Measurements from ENCODE around the gene XPC.
"Not testable (repeated sequence)": the region's sequence is repeated elsewhere in the genome, so short reads cannot be mapped to it uniquely, and the experiment has no call there.

XPC gene

DNA sequence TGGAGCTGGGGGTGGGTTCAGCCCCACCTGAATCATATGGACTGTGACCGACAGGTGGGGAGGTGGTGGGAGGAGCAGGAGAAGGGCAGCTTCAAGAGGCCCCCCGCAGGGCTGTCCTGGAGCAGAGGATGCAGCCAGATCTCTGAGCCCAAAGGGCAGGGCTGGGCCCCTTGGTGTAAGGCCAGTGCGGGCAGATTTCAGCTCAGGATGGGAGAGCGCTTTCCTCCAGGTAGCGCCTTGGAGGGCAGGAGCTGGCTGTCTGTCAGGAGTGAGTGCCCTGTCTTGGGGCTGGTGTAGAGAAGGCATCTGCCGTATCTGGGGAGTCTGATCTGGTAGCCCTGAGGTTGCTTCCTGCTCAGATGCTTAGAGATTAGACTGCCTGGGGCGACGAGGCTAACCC is 46.3 kb downstream of the XPC start:
- no peak for DNase-seq (ENCODE audit: low read depth)

DNA sequence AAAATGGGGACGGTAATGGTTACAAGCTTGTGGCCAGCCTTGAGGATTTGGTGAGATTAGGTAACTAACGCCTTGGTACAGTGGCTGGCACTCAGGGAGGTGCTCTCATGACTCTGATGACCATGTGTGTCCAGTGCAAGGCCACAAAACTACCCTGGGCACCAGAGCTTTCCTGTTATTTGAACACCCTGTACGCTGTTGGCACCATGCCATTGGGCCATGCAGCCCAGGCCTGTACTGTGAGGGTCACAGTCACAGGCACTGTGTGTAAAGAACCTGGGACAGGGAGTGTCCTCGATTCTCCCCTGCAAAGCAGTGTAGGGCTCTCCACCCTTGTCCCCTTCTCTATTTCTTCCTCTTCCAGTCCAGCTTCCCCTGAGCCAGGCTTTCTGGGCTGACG is 47.3 kb downstream of the XPC start:
- DNase-seq (ENCODE audit: low read depth): no peak

DNA sequence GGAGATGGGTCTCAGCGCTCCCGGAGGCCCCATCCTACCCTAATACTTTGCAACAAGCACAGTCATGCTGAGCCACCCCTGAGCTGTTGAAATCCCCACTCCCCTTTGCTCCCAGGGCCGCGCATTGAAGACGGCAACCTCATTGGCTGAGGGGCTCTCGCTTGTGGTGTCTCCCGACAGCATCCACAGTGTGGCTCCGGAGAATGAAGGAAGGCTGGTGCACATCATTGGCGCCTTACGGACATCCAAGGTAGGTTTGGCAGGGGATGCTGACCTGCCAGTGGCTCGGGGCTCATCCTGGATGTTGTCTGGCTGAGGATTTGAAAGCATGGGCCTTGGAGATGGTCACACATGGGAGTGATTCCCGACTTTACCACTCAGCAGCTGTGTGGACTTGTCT is 47.7 kb downstream of the XPC start:
- DNase-seq (ENCODE audit: low read depth): no peak

DNA sequence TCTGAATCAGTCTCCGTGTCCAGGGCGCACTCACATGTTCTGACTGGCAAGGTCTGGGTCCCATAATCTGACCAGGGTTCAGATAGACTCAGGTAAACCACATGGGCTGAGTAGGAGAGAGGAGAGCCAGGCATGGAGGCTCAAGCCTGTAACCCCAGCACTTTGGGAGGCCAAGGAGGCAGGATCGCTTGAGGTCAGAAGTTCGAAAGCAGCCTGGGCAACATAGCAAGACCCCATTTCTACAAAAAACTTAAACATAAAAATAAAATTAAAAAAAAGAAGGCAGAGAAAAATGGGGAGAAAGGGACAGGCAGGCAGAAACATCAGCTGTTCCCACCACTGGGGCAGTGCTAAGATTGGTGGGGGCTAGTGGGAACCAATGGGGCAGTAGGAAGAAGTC is 48.2 kb downstream of the XPC start:
- no peak for DNase-seq (ENCODE audit: low read depth)

- DNase-seq (ENCODE audit: low read depth): no peak
Observed at GRCh38 chr3:14129296-14129695, 49.1 kb downstream of the XPC start.

DNA sequence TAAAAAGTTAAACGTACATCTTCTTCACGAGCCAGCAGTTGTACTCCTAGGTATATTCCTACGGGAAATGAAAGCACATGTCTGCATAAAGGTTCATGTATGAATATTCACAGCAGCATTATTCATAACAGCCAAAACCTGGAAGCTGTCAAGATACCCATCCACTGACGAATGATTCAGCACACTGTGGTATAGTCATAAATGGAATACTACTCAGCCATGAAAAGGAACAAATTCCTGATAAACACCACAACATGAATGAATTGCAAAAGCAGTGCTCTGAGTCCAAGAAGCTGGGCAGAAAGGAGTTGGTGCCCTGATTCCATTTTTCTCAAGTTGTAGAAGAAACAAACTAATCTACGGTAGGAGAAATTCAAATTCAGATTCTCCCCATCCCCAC is 49.7 kb downstream of the XPC start:
- DNase-seq (ENCODE audit: low read depth): no peak

DNA sequence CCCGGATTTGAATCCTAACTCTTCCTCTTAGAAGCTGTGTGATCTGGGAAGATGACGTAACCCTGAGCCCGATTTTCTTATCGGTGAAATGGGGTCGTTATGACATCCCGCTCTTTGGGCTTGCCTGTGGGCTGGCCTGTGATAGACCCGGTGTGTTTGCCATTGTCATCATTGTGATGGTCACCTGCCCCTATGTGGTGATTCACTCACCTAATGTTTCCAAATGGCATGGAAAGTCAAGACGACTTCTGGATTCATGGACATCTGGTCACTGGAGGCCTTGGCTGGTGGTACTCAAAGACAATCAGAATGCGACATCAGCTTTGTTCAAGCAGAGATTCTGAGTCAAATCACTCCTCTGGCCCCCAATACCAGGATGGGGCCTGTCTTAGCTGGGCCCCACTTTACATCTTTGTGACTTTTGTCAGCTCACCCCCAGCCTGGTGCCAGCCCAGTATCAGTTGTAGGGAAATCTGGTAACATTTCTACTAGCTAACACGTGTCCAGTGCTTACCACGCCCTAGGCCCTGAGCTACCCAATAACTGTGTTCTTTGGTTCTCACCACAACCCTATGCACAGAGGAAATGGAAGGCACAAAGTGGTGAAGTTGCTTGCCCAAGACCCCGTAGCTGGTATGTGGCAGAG is 50.8 kb downstream of the XPC start:
- DNase-seq (ENCODE audit: low read depth): no peak

DNA sequence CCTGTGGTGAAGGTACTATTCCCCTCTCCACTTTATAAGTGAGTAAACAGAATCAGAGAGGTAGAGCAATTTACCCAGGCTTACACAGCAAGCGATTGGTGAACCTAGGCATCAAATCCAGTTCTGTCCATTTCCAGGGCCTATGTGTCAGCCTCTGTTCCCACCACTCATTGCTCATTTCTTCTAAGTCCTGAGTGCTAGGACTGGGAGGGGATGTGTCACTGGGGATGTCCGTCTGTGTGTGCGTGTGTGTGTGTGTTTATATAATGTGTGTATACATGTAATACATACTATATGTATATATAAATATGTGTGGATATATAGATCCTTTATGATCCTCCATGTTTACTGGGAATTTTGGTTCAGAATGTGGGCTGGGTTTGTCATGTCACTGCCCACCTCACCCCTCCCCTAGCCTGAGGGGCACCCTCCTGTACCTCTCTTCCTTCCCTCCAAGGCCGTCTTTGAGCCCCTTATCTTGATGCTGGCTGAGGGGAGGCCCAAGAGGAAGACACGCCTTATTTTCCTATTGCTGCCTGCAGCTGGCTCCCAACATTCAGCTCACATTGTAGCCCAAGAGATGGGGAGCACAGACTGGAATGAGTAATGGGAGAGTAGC is 51.4 kb downstream of the XPC start:
- DNase-seq (ENCODE audit: low read depth): no peak

DNA sequence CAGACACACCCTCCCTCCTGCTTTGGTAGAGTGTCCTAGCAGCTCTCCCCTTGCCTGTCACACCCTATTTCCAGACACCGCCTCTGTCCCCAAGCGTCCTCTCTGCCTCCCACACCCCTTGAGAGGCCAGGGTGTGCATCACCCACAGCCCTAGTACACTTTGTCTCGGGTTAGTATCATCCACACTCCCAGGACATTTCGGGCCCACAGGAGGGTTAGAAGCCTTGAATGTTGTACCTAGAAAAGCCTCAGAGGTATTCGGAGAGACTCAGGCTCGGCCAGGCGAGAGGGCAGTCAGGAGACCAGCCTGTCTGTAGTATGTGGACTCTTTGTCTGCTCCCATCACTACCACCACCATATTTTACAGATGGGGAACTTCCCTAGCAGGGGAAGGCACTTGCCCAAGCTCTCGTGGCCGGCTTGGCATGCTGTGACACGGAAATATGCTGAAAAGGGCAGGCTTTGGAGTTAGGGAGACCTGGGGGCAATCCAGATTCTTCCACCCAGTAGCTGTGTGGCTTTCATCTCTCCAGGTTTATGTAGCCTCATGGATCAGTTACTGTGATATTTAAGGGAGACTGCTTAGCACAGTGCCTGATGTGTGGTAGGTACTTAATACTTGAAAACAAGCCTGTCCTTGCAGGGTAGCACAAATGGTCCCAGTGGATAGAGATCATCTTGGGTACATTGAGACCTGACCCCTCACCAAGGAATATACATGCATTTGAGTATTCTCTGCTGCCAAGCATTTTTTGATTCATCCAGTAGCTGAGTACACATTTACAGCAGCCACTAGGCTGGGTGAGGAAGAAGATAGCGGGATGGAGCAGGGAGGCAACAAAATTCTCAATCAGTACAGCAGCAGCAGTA is 52.1 kb downstream of the XPC start:
- DNase-seq (ENCODE audit: low read depth): no peak

DNA sequence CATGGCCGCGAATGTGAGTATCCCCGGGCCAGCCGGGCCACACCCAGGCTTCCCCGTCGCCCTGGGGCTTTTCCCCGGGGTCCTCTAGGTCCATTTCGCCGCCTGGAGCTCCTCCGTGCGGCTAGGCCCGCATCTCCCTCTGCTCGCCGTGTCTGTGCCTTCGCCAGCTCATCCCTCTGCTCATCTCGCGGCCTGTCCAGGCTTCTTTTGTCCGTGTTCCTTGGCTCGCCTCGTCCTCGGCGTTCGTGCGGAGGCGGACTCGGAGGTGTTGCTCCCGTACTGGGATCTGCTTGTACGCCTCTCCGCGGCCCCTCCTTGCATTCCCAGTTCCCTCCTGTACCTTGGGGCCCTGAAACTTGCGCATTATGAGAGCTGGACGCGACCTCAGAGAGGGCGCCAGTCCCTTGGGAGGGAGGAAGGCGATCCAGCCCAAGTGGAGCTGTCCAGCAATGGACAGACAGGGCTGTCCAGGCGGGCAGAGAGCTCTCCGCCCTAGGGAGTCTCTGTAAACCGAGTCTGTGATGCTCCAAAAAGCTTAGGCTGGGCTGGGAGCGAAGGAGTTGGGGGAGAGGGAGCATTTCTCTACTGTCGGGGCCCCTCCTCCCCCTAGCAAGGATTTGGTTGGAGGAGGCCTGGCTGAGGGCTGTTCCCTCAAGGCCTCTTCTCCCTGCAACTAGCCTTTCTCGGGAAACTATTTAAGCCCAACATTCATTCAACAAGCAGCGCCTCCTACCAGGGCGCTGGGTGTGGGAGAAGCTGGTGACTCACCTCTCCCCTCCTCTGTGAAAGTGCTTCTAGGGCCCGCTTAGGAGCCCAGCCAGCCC is 53.0 kb downstream of the XPC start:
- peak; percentile 91 for DNase-seq (ENCODE audit: low read depth)

DNA sequence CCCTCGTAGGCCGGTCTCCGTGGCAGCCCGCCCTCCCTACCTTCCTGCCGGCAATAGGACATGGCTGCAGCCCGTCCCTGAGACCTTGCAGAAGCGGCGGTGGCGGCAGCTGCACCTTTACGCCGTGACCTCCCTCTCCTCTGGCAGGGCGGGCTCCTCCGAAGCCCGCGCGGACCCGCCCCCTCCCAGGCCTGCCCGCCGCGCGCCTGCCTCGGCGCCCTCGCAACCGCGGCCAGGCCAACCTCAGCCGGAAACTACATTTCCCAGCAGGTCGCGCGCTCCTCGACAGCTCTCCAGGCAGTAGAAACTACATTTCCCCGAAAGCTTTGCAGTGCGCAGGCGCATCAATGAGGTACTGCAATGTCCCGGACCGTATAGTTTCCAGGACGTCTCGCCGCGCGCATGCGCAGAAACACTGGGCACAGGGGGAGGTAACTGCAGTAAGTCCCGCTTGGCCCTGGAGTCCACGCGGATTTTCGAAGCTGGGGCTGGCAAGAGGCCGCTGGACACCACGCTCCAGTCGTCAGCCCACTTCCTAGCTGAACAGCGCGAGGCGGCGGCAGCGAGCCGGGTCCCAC is 53.7 kb downstream of the XPC start, which contains the start of the genes CHCHD4 and TMEM43:
CHCHD4 (minus strand) TSS at position 256 of the 578 bp plus-strand sequence; CDS start at position 62, 194 bp downstream.
TMEM43 (plus strand) TSS at position 438 of the 578 bp plus-strand sequence. CDS start 142 bp downstream, outside the sequence.
- DNase-seq (ENCODE audit: low read depth): peak; percentile 99

GRCh38 chr3:14124223-14124614 is 54.2 kb downstream of the XPC start:
- DNase-seq (ENCODE audit: low read depth): no peak

DNA sequence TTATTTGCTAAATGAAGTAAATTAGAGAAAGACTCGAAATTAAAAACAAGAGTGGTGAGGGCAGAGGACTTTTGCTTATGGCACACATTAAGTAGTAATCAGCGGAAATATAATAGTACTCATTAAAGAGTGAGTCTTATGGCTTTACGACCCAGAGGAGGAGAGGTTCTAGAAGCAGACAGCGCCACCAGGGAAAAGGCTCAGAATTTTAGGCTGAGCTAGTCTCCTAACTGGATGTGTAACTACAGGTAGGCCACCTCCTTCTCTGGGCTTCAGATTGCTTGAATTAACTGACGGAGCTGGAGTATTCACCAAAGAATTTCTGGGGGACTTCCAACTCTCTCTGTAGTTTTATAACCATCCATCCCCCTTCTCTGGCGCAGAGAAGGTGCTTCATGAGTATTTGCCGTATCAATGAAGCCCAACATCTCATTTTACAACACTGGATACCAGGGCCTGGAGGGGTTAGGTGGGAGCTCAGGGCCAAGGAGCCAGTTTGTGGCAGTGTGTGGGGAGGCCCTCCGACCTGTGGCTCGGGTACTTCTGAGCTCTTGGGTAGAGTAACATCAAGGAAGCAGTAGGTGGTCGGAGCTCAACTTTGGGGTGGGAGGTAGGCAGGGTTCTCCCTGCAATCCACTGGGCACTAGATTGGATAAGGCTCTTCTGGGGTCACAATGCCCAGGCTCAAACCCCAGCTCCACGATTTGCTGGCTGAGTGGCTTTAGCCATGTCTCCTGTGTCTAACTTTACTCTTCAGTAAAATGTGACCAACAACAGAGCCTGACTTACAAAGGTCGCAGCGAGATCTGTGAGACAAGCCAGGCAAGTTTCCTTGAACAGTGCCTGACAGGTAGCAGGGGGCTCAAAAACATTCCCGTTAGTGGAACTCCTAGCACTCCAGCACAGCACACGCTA is 54.8 kb downstream of the XPC start:
- no peak for DNase-seq (ENCODE audit: low read depth)

DNA sequence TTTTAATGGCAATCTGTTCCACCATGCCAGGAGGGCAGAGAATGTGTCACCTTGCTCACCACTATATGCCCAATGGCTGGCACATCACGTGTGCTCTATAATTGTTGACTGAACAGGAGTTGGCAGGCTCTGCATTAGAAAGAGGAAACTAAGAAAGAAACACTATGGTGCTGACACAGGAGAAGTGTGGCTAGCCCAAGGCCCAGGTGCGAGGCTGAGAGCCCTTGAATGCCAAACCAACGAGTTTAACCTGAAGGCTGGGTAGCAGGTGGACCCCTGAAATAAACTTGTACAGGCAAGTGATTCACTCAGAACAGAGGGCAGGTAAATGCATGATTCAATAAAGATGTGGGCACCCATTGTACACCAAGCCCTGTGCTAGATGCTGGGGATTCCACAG is 56.1 kb downstream of the XPC start:
- no peak for DNase-seq (ENCODE audit: low read depth)

- no peak for DNase-seq (ENCODE audit: low read depth)
Observed at GRCh38 chr3:14121859-14122258, 56.5 kb downstream of the XPC start.

GRCh38 chr3:14120921-14121448 is 57.4 kb downstream of the XPC start:
- DNase-seq (ENCODE audit: low read depth): not testable (repeated sequence)

GRCh38 chr3:14120111-14120920 is 58.1 kb downstream of the XPC start:
- no peak for DNase-seq (ENCODE audit: low read depth)

GRCh38 chr3:14119651-14120050 is 58.8 kb downstream of the XPC start:
- DNase-seq (ENCODE audit: low read depth): no peak
